ENCODE data around the gene SULF2.

DNA sequence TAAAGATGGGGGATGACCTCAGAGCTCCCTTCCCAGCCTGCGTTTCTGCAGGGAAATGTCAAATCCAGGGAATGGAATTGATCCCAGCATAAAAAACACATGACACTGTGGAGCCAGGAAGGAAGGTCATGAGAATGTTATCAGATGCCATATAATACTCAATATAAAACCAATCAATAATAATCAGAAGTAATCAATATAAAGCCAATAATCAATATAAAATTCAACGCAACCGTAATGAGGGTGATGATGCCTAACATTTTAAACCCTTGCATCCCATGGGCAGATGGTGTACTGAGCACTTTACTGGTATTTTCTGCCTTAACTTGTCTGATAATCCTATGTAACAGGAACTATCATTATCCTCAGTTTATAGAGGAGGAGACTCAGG lies 30.1 kb upstream of the SULF2 start:
- TF ChIP-seq, protein P1, sequence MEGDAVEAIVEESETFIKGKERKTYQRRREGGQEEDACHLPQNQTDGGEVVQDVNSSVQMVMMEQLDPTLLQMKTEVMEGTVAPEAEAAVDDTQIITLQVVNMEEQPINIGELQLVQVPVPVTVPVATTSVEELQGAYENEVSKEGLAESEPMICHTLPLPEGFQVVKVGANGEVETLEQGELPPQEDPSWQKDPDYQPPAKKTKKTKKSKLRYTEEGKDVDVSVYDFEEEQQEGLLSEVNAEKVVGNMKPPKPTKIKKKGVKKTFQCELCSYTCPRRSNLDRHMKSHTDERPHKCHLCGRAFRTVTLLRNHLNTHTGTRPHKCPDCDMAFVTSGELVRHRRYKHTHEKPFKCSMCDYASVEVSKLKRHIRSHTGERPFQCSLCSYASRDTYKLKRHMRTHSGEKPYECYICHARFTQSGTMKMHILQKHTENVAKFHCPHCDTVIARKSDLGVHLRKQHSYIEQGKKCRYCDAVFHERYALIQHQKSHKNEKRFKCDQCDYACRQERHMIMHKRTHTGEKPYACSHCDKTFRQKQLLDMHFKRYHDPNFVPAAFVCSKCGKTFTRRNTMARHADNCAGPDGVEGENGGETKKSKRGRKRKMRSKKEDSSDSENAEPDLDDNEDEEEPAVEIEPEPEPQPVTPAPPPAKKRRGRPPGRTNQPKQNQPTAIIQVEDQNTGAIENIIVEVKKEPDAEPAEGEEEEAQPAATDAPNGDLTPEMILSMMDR (IDR thresholded peaks at IDR 0.05): no peak
- no peak for TF ChIP-seq EZH2 (IDR thresholded peaks at IDR 0.05)
